ENCODE measurements around the gene SLCO1B3. TPM values are rescaled to one million over a fixed set of nuclear protein-coding genes. Genes with fewer than 3 reads are reported as not detected.

Gene SLCO1B3
- total RNA-seq, 1 donor from 2014 or later = 0.60 TPM

GRCh38 chr12:20950248-20950647, 139.7 kb downstream of the SLCO1B3 start:
- H3K27me3 ChIP-seq (ENCODE audit: low read depth) = no peaks in the 10 kb centered on the region
- TF ChIP-seq CTCF (IDR thresholded peaks at IDR 0.05; ENCODE audit: borderline replicate concordance) = peak; percentile 50
- H3K36me3 ChIP-seq = no peaks in the 10 kb centered on the region
- intact Hi-C loops (cut with micrococcal nuclease) = no loop called here
- no peak overlapping the region for H3K4me3 ChIP-seq
- no peaks in the 10 kb centered on the region for H3K4me1 ChIP-seq
- H3K27ac ChIP-seq (replicated peaks) = no peak overlapping the region
- H3K9me3 ChIP-seq (replicated peaks) = no peaks in the 10 kb centered on the region
- DNase-seq = no peak

- H3K27ac ChIP-seq (replicated peaks) = no peak overlapping the region
- no peaks in the 10 kb centered on the region for H3K27me3 ChIP-seq (ENCODE audit: low read depth)
- H3K4me3 ChIP-seq = no peak overlapping the region
- no peaks in the 10 kb centered on the region for H3K36me3 ChIP-seq
- H3K4me1 ChIP-seq = no peaks in the 10 kb centered on the region
- peaks cover 18% of the 10 kb centered on the region for H3K9me3 ChIP-seq (replicated peaks)
- intact Hi-C loops (cut with micrococcal nuclease) = no loop called here
- TF ChIP-seq CTCF (IDR thresholded peaks at IDR 0.05; ENCODE audit: borderline replicate concordance) = no peak
- no peak for DNase-seq
These were observed 152.8 kb downstream of the SLCO1B3 start for GRCh38 chr12:20963303-20963702.

GRCh38 chr12:20963762-20964161, 153.3 kb downstream of the SLCO1B3 start:
- Histone ChIP-seq H3K9me3 (replicated peaks) (peaks cover 18% of the 10 kb centered on the region), H3K27ac (replicated peaks) (no peak overlapping the region), H3K36me3 (no peaks in the 10 kb centered on the region), H3K27me3 (ENCODE audit: low read depth) (no peaks in the 10 kb centered on the region), H3K4me3 (no peak overlapping the region), H3K4me1 (no peaks in the 10 kb centered on the region)
- TF ChIP-seq CTCF (IDR thresholded peaks at IDR 0.05; ENCODE audit: borderline replicate concordance) = no peak
- DNase-seq = no peak
- intact Hi-C loops (cut with micrococcal nuclease) = no loop called here

Other genes starting within 250 kb of the SLCO1B3 start
- 1.1 TPM for gene SLCO1C1, start 115.4 kb upstream of the SLCO1B3 start, total RNA-seq

All from left ventricle myocardium inferior (tissue), 1 donor.